AG20443 (cell line): ENCODE measurements around the gene ADAM12.
A peak's percentile ranks its signal among the peaks of the same experiment; 100 is the strongest.

Source experiments
- DNase-seq: peaks from one replicate; pipeline ENCODE4 v3.0.0; 2012; ENCODE audit warnings: low spot score, mixed read lengths

The ADAM12 gene

GRCh38 chr10:126140746-126141273 is 247.5 kb downstream of the ADAM12 start:
- DNase-seq: no peak

GRCh38 chr10:126137562-126138221 is 250.6 kb downstream of the ADAM12 start:
- DNase-seq: no peak

GRCh38 chr10:126135941-126136595 is 252.2 kb downstream of the ADAM12 start:
- no peak for DNase-seq

- DNase-seq: no peak
These were observed 253.1 kb downstream of the ADAM12 start for GRCh38 chr10:126135177-126135576.

- peak; percentile 61 for DNase-seq
These were observed 254.2 kb downstream of the ADAM12 start for GRCh38 chr10:126133906-126134656.

DNA sequence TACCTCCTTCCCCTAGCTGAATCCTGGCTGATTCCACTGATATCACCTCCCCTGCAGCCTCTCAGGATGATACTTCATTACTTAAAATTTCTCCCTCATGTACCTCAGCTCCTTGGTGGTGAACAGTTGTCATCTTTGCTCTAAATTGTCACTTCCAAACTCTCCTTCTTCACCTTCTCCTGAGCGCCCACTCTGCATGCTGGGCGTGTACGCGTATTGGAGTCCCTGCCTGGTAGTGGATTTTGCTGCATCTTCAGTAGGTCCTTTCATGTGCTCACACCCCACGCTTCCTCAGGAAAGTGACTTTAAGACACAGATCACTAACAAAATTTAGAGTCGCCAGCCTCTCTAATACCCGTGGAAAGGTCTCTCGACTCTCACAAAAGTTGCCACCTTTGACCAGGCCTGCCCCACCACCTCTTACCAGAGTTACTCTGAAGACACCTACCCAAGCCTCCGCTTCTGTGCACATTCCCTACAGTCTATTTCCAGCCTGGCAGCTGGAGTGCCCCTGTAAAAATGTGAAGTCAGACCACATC is 255.1 kb downstream of the ADAM12 start:
- DNase-seq: no peak

GRCh38 chr10:126131341-126131740 is 256.9 kb downstream of the ADAM12 start:
- no peak for DNase-seq

DNA sequence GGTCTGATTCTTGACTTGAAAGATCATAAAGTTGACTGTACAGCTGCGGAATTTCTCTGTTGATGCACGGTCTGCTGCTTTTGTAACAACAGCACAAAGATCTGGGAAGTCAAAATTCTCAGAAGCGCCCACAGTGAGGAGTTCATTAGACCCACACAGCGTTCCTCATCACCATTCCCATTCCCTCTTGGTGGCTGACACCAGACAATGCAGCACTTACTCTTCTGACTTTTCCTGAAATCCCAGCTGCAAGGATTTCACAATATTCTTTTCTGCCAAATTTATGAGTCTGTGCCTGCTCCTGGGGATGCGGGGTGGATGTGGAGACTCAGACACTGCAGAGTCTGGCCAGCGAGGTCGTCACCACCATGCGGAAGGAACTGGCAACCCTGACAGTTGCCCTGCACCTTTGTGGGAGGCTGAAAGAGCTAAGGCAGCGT is 258.0 kb downstream of the ADAM12 start:
- DNase-seq: peak; percentile 82

- DNase-seq: no peak
These were observed 259.3 kb downstream of the ADAM12 start for GRCh38 chr10:126129026-126129425.

DNA sequence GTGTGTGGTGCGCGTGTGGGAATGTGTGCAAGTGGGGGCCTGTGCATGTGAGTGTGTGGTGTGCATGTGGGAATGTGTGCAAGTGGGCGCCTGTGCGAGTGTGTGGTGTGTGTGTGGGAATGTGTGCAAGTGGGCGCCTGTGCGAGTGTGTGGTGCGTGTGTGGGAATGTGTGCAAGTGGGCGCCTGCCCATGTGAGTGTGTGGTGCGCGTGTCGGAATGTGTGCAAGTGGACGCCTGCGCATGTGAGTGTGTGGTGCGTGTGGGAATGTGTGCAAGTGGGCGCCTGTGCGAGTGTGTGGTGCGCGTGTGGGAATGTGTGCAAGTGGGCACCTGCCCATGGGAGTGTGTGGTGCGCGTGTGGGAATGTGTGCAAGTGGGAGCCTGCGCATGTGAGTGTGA is 259.7 kb downstream of the ADAM12 start:
- no peak for DNase-seq

DNA sequence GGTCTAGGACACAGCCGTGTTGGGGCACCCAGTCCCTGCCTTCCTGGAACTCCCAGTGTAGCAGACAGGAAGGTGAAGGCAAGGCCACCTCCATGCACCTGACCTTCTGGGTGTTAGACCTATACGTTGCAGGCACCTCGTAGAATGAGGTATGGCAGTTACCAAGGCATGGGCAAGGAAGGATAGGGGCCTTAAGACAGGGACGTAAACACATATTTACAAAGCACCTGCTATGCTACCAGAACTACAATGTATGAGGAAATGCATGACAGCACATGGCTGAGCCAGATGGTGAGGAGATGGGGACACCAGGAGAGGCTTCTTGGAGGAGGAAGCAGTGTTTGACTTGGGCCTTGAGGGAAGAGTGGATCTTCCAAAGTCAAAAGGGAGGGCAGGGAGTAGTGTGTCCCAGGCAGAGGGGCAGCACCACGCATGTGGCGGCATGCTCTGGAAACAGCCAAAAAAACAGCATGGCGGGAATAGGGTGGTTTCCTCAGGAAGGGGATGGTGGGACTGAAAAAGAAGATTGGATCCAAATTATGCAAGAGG is 260.7 kb downstream of the ADAM12 start:
- no peak for DNase-seq

DNA sequence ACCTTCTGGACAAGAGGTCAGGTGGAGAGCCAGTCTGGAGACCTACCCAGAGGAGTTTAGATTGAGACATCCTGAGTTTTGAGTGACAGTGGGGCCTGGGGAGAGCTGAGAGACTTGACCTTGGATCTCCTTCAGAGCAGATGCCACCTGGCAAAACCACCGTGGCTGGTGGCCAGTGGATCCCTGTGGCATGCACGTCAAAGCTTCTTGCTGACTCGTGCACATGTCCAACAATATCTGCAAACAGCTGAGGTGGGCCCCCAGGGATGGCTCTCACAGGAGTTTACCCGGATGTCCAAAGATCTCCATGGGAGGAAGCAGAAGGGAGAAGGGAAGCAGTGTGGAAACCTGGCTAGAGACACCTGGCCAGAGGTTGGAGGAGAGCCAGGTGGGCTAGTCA is 261.4 kb downstream of the ADAM12 start:
- no peak for DNase-seq

GRCh38 chr10:126126023-126126422 is 262.3 kb downstream of the ADAM12 start:
- no peak for DNase-seq

DNA sequence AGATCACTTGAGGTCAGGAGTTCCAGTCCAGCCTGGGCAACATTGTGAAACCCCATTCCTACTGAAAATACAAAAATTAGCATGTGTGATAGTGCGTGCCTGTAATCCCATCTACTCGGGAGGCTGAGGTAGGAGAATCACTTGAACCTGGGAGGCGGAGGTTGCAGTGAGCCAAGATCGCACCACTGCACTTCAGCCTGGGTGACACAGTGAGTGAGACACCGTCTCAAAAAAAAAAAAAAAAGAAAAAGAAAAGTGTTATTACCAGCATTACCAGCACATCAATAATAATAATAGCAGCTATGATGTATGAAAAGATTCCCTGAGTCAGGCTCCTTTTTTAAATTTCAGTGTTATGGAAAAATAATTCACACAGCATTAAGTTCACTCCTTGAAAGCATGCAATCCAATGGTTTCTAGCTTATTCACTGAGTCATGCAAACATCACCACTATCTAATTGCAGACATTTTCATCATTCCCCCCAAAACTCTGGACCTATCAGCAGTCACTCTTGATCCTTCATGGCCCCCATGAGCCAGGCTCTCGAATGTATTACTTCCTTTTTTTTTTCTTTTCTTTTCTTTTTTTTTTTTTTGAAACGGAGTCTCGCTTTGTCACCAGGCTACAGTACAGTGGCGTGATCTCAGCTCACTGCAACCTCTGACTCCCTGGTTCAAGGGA is 263.5 kb downstream of the ADAM12 start:
- peak; percentile 34 for DNase-seq

DNA sequence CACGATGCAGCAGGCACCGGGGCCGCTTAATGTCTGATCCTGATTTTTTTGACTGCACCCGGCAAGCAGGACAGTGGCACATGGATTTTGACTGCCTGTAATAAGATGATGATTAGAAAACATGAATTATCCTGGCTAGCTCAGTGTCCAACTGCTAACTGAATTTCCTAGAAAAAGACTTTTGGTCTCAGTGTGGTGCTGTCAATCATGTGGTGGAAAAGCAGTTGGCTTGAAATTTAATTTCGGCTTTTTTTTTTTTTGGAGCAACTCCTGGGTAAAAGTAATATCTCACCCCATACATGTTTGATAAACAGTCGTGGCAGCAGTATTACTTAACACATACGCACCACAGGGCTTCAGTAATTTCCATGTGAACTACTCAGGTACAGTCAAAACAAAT is 264.2 kb downstream of the ADAM12 start:
- DNase-seq: no peak

GRCh38 chr10:126123466-126123865 is 264.8 kb downstream of the ADAM12 start:
- no peak for DNase-seq

DNA sequence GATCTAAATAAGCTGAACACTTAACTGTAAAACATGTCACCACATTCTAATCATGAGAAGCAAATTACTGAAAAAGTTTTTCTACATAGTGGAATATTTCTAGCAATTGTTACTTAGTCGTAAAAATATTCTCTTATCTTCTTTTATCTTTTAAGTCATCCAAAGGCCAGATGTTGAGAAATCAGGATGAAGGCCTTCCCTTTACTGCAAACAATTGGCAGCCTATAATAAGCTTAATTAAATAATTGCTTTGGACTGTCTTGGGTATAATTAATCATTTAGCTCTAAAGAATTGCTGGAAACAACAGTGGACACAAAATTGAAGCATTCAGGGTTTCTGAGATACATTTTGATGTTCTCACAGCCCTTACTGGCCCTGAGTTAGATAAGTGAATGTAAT is 265.4 kb downstream of the ADAM12 start:
- no peak for DNase-seq

GRCh38 chr10:126119599-126119998 is 268.7 kb downstream of the ADAM12 start:
- DNase-seq: peak; percentile 34

GRCh38 chr10:126118476-126118875 is 269.8 kb downstream of the ADAM12 start:
- DNase-seq: no peak

DNA sequence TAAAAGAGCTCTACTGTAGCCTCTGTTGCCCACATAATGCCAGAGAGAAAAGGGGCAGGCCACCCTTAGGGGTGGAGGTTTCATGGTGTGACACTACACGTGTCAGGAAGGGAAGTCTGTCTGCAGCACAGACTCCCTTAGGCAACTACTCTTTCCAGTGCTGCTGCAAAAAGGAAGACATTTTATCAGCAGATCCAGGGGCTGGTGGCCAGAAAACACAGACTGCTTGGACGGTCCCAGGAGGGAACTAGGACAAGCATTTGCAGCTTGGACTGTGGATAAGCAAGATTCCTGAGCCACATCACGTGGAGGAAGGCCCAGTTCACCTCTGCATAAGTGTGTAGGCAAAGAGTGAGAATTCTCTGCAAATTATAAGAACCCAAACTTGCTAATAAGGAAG is 271.1 kb downstream of the ADAM12 start:
- DNase-seq: no peak

DNA sequence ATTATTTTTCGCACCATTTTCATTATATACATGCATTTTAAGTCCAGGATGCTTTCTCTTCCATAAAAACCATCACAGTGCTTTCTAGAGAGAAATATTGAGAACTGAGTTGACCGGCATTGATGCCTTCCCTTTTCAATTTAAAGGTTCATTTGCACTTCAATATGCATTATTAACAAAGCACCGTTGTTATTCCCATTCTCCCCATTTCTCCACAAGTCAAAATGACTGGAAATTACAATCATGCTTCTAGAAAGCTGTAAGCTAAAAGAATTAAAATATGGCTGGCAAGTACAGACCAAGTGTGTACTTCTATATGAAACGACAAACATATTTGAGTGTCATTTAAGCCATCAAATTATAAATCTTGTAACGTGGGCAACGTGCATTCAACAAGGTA is 272.4 kb downstream of the ADAM12 start:
- DNase-seq: no peak
